GM18505 (cell line): ENCODE data around the gene PKMYT1.

Source experiments
- ATAC-seq: cut with Tn5 transposase; IDR thresholded peaks from one replicate; pipeline ENCODE4 v1.9.1; 2021; ENCODE audit not compliant: unreplicated experiment
- POLR2A ChIP-seq: IDR thresholded peaks from 4 replicates; pipeline ENCODE4 v1.6.1; 2011; ENCODE audit warnings: borderline replicate concordance; ENCODE audit not compliant: insufficient read depth, insufficient read length; ENCODE audit errors: extremely low read depth

The PKMYT1 gene

DNA sequence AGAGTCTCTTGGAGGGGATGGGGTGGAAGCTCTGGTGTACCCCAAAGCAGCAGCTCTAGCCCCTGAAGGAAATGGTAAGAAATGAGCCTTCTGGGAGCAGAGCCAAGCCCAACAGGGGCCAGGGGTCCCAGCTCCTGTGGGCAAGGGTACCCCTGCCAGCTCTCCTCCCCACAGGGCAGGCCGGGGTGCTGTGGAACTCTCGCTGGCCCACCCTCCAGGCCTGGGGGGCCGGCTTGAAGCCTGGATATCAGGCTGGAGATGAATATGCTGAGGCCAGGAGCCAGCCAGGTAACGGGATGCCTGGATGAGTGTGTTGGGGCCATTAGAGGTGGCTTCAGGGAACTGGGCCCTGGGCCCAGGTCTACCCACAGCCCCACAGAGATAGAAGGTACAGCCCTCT, 20.3 kb upstream of the PKMYT1 start:
- ATAC-seq = no peak
- no peak for TF ChIP-seq POLR2A

DNA sequence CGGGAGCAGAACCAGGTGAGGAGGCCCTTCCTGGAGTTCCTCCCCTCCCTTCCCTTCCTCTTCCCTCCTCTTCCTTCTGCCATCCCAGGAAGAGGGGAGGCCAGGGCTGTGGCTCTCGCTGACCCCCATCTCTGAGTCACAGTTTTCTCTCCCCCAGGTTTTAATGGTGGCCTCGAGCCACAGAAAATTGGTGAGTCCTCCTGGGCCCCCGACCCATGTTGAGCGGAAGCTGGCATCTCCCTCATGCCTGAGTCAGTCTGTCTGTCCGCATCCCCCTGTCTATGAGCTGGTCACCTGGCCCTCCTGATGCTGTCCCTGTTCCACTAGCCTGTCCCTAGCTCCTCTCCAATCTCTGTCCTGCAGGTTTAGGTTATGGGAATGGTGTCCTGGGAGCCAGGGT, 19.7 kb upstream of the PKMYT1 start:
- TF ChIP-seq POLR2A = no peak
- no peak for ATAC-seq

DNA sequence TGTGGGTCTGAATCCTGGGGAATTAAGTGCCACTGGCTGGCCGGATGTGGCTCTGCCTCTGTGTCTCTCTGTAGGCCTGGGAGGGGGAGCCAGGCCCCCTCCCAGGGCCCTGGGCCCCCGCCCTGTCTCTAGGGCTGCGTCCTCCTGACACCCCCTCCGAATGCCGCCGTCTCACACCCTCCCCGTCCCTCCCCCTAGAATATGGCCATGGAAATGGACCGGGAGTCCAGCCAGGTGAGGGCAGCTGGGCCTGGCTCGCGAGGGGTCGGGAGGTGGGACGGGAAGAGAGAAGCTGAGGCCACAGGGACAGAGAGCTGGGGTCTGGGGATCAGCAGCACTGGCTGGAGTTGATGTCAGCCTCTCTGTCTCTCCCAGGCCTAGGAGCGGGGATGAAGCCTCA, 16.1 kb upstream of the PKMYT1 start:
- no peak for ATAC-seq
- TF ChIP-seq POLR2A = no peak

DNA sequence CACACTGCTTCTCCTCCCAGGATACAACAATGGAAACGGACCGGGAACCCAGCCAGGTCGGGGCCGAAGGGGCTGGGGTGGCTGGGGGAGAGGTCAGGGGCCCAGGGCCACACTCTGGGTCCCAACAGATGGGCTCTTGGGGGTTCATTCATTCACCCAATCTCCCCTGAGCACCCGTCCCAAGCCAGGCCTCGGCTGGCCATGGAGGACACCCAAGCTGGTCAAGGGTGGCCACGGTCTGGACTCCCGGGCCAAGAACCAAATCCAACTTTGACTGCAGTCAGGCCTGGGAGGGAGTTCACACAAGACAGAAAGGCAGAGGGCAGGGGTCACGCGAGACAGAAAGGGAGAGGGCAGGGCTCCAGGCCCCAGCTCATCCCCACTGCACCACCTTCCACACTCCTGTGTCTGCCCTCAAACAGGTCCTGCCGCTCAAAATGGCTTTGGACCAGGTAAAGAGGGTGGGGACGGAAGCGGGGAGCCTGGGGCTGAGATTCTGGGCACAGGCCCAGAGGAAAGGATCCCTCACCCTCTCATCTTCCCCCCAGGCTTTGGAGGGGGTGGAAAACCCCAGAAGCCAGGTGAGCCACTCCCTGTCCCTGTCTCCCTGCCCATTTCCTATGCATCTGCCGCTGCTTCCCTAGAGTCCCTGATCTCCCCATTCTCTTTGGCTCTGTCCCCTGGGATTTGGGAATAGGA, 12.3 kb upstream of the PKMYT1 start:
- TF ChIP-seq POLR2A = no peak
- no peak for ATAC-seq

DNA sequence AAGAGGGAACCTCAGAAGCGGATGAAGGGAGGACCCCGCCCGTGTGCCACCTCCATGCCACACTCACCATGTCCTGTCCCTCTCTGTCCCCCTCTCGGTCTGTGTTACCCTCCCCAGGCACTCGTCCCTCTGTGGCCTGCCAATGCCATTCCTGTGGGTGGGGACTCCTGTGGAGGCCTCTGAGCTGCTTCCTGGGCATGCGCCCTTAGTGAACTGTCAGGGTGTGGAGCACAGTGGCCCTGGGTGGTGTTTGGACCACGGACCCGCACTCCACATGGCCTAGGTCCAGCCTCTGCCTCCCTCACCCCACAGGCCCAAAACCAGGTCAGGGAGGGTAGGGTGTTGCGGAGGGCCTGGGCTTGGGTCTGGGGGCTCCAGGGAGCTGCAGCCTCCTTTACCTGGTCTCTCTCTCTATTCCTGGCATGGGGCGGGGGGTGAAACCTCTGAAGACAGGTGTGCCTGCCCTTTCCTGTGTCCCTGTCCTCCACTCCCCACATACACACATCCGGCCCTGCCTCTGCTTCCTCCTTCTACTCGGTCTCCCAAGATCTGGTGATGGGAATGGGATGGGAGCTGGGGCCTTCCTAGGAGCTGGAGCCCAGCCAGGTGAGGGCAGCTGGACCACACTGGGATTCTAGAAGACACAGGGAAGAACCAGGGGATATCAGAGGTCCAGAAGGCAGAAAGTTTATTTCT, 11.5 kb upstream of the PKMYT1 start:
- no peak for TF ChIP-seq POLR2A
- ATAC-seq = no peak

DNA sequence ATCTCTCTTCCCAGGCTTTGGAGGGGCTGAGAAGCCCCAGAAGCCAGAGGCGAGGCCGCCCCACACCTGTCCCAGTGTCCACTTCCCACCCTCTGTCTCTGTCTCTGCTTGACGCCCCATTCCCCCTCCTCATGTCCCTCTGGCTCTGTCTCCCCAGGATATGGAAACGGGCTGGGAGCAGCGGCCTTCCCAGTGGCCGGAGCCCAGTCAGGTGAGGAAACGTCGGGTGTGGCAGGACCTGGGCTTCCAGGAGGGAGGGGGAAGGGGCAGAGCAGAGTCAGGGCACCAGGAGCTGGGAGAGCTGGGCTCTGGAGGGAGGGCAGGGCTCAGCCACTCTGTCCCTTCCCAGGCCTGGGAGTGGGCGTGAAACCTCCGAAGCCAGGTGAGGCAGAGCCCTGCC, 10.6 kb upstream of the PKMYT1 start:
- no peak for TF ChIP-seq POLR2A
- ATAC-seq = no peak

DNA sequence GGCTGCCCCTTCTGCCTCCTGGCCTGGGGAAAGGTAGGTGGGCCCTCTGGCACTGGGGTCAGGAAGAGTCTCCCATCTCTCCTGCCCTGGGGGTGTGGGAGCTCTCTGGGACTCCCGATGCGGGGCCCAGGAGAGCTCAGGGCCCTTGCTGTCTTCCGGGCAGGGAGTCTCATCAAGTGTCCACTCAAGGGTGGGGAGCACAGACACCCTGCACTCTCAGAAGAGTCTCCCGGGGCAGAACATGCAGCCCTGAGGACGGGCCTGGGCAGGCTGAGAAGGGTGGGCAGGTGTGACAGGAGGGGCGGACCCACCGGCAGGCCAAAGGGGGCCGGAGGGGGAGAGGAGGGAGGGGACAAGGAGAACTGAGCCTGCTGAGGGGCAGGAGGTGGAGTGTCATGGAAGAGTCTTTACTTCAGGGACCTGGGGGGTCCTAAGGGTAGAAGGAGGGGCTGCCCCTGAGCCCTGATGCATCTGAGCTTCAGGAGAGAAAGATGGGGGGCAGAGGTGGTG, 8.4 kb upstream of the PKMYT1 start:
- ATAC-seq = no peak
- TF ChIP-seq POLR2A = no peak

DNA sequence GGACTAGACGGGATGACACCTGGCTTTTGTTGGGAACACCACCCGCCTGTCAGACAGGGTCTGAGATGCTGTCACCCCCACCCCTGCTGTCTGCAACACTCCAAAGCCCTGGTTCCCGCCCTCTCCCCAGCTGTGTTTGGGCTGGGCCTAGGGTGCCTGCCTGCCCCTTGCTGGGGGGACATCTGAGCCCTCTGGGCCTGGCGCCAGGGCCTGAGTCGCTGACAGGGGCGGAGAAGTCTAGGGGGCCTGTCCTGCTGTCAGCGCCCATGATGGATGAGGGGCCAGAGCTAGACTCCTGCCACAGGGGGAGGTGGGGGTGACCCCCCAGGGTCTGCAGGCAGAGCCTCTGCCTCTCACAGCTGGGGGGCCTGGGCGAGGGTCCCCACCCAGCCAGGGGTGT, 7.6 kb upstream of the PKMYT1 start:
- no peak for ATAC-seq
- no peak for TF ChIP-seq POLR2A

DNA sequence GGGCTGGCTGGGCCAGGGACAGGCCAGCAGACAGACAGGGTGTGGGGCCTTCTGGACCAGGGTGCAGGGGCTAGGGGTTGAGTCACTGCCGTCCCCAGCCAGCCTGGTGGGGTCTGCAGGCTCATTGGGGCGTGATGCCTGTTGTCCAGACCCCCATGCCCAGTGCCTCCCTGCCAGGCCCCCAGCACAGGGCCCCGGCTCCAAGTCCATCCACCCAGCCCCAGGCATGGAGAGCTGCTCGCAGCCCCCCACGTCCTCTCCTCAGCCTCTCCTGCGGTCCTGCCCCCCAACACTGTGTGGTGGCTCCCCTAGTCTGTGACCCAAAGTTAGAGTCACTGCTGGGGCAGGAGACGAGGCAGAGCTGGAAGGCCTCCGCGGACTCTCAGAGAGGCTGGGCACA, 7.0 kb upstream of the PKMYT1 start:
- no peak for ATAC-seq
- TF ChIP-seq POLR2A = no peak

DNA sequence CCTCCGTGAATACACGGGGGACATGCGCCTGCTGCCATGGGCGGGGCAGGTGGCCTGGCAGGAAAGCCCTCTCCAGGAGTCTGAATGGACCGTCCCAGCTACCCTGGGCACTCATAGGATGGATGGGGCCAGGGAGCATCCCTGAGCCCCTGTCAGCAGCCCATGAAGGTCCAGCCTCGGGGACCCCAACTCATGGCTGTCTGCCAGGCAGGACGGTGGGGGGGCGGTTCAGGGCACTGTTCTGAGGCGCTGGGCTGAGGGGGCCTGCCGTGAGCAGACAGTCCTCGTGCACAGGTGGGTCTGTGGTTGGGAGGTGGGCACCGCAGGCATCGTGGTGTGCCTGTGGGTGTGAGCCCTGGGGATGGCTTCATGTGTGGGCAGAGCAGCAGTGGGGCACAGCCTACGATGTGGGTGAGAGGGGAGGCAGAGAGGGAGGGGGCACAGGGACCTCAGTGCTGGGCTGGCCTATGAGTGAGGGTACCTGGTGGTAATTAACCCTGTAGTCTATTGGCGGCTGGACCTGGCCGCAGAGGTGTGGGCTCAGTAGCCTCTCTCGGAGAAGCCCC, 6.5 kb upstream of the PKMYT1 start:
- no peak for TF ChIP-seq POLR2A
- ATAC-seq = no peak

DNA sequence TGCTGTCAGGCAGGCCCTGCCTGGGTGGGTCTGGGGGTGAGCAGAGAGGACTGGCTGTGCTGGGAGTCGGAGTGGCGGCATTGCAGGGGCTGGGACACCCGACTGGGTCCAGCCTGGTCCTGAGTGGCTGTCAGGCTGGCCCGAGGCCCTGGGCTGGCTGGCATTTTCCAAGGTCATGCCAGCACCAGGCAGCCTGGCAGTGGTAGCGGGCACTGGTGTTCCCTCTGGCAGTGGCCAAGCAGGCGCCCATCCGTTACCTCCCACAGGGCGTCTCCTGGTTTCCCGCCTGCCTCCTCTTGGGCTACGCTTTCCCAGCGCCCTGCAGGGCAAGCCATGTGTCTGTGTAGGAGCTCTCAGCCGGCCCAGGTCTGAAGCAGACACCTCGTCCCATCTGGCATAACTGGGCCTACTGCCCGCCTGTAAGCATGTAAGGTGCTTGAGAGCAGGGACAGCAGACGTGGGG, 5.7 kb upstream of the PKMYT1 start:
- TF ChIP-seq POLR2A = no peak
- no peak for ATAC-seq

DNA sequence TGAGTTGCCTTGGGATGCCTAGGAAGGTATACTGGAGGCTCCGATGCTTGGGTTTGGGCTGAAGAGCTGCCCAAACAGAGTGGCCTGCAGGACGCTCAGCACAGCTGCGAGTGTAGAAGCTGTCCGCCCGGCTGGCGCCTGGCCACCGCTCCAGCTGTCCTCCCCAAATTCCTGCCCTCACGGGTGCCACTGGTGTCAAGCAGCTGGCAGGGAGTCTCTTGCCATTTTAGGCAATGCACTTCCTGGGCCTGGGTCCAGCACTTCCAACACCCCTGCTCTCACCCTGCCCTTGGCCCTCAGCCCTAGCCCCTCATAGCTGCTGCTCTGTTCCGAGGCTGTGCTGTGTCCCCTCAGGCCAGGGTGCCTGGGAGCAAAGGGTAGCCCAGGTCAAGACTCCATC, 5.2 kb upstream of the PKMYT1 start:
- no peak for ATAC-seq
- no peak for TF ChIP-seq POLR2A

DNA sequence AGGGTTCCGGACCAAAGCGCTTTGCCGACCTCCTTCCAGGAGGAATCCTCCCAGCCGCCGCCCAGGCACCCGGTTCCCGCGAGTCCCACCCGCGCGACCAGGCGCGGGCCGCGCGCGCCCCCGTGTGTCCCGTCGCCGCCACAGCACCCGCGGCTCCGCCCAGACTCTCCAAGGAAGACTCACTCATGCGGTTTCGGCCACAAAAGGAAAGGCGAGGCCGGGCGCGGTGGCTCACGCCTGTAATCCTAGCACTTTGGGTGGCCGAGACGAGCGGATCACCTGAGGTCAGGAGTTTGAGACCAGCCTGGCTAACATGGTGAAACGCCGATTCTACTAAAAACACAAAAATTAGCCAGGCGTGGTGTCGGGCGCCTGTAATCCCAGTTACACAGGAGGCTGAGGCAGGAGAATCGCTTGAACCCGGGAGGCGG, 3.5 kb upstream of the PKMYT1 start:
- no peak for TF ChIP-seq POLR2A
- ATAC-seq = no peak

DNA sequence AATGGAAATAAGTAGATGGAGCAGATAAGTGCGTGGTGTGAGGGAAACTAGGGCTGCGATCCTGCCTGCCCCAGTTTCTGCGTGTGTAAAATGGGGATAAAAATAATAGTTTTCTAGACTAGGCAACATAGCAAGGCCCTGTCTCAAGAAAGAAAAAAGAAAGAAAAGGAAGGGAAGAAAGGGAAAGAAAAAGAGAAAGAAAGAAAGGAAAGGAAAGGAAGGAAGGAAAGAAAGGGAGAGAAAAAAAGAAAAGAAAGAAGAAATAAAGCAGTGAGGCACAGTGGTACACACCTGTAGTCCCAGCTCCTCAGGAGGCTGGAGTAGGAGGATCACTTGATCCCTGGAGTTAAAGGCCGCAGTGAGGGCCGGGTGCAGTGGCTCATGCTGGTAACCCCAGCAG, 2.2 kb upstream of the PKMYT1 start:
- no peak for ATAC-seq
- no peak for TF ChIP-seq POLR2A
